ENCODE results near the gene HRH2.

HRH2 gene

GRCh38 chr5:175668006-175668405 is 10.1 kb downstream of the HRH2 start:
- in situ Hi-C loops (cut with HindIII; ENCODE audit: low pct_ligation_motif_present, low pct_unique_long_range_greater_than_20kb, low sequenced_read_pairs) = no loop called here
- no peak for DNase-seq

GRCh38 chr5:175670372-175670771 is 12.5 kb downstream of the HRH2 start:
- in situ Hi-C loops (cut with HindIII; ENCODE audit: low pct_ligation_motif_present, low pct_unique_long_range_greater_than_20kb, low sequenced_read_pairs) = no loop called here
- no peak for DNase-seq

GRCh38 chr5:175671013-175671412 is 13.1 kb downstream of the HRH2 start:
- no peak for DNase-seq

GRCh38 chr5:175672976-175673648 is 15.2 kb downstream of the HRH2 start:
- in situ Hi-C loops (cut with HindIII; ENCODE audit: low pct_ligation_motif_present, low pct_unique_long_range_greater_than_20kb, low sequenced_read_pairs) = no loop called here
- DNase-seq = no peak

More at GRCh38 chr5:175671013-175671412, 13.1 kb downstream of the HRH2 start:
- in situ Hi-C loops (cut with HindIII; ENCODE audit: low pct_ligation_motif_present, low pct_unique_long_range_greater_than_20kb, low sequenced_read_pairs) = no loop called here

GRCh38 chr5:175674731-175675346 is 17.0 kb downstream of the HRH2 start:
- DNase-seq = no peak
- in situ Hi-C loops (cut with HindIII; ENCODE audit: low pct_ligation_motif_present, low pct_unique_long_range_greater_than_20kb, low sequenced_read_pairs) = no loop called here

GRCh38 chr5:175675873-175676272 is 18.0 kb downstream of the HRH2 start:
- in situ Hi-C loops (cut with HindIII; ENCODE audit: low pct_ligation_motif_present, low pct_unique_long_range_greater_than_20kb, low sequenced_read_pairs) = no loop called here
- no peak for DNase-seq

GRCh38 chr5:175677571-175677970 is 19.7 kb downstream of the HRH2 start:
- no peak for DNase-seq
- in situ Hi-C loops (cut with HindIII; ENCODE audit: low pct_ligation_motif_present, low pct_unique_long_range_greater_than_20kb, low sequenced_read_pairs) = no loop called here

GRCh38 chr5:175678074-175678473 is 20.2 kb downstream of the HRH2 start:
- DNase-seq = no peak
- in situ Hi-C loops (cut with HindIII; ENCODE audit: low pct_ligation_motif_present, low pct_unique_long_range_greater_than_20kb, low sequenced_read_pairs) = no loop called here

GRCh38 chr5:175679411-175679810 is 21.5 kb downstream of the HRH2 start:
- no peak for DNase-seq
- in situ Hi-C loops (cut with HindIII; ENCODE audit: low pct_ligation_motif_present, low pct_unique_long_range_greater_than_20kb, low sequenced_read_pairs) = no loop called here

- no peak for DNase-seq
- in situ Hi-C loops (cut with HindIII; ENCODE audit: low pct_ligation_motif_present, low pct_unique_long_range_greater_than_20kb, low sequenced_read_pairs) = no loop called here
Observed at GRCh38 chr5:175680020-175680419, 22.1 kb downstream of the HRH2 start.

GRCh38 chr5:175680463-175680862 is 22.6 kb downstream of the HRH2 start:
- in situ Hi-C loops (cut with HindIII; ENCODE audit: low pct_ligation_motif_present, low pct_unique_long_range_greater_than_20kb, low sequenced_read_pairs) = no loop called here

GRCh38 chr5:175681045-175681967 is 23.4 kb downstream of the HRH2 start:
- in situ Hi-C loops (cut with HindIII; ENCODE audit: low pct_ligation_motif_present, low pct_unique_long_range_greater_than_20kb, low sequenced_read_pairs) = no loop called here
- DNase-seq = no peak

More at GRCh38 chr5:175680463-175680862, 22.6 kb downstream of the HRH2 start:
- DNase-seq = no peak

- DNase-seq = no peak
- in situ Hi-C loops (cut with HindIII; ENCODE audit: low pct_ligation_motif_present, low pct_unique_long_range_greater_than_20kb, low sequenced_read_pairs) = no loop called here
Observed at GRCh38 chr5:175681968-175682340, 24.1 kb downstream of the HRH2 start.

- in situ Hi-C loops (cut with HindIII; ENCODE audit: low pct_ligation_motif_present, low pct_unique_long_range_greater_than_20kb, low sequenced_read_pairs) = no loop called here
- no peak for DNase-seq
Observed at GRCh38 chr5:175682664-175683063, 24.8 kb downstream of the HRH2 start.

- no peak for DNase-seq
- in situ Hi-C loops (cut with HindIII; ENCODE audit: low pct_ligation_motif_present, low pct_unique_long_range_greater_than_20kb, low sequenced_read_pairs) = no loop called here
Observed at GRCh38 chr5:175683231-175683630, 25.4 kb downstream of the HRH2 start.

GRCh38 chr5:175683921-175684320 is 26.1 kb downstream of the HRH2 start:
- DNase-seq = no peak
- in situ Hi-C loops (cut with HindIII; ENCODE audit: low pct_ligation_motif_present, low pct_unique_long_range_greater_than_20kb, low sequenced_read_pairs) = no loop called here

- DNase-seq = no peak
- in situ Hi-C loops (cut with HindIII; ENCODE audit: low pct_ligation_motif_present, low pct_unique_long_range_greater_than_20kb, low sequenced_read_pairs) = no loop called here
Observed at GRCh38 chr5:175684931-175685330, 27.1 kb downstream of the HRH2 start.

- DNase-seq = no peak
- in situ Hi-C loops (cut with HindIII; ENCODE audit: low pct_ligation_motif_present, low pct_unique_long_range_greater_than_20kb, low sequenced_read_pairs) = no loop called here
Observed at GRCh38 chr5:175685701-175686350, 28.0 kb downstream of the HRH2 start.

GRCh38 chr5:175686396-175686795 is 28.5 kb downstream of the HRH2 start:
- DNase-seq = no peak
- in situ Hi-C loops (cut with HindIII; ENCODE audit: low pct_ligation_motif_present, low pct_unique_long_range_greater_than_20kb, low sequenced_read_pairs) = no loop called here

All from ACHN (cell line).